C4-2B (cell line): ENCODE results near the gene TRPV4.

Experiments used
- ZFX ChIP-seq: fragments of 450-650 bp; IDR thresholded peaks from 2 replicates; pipeline ENCODE4 v1.6.1; 2017
- TF ChIP-seq, protein P1 (sequence below): fragments of 450-650 bp; conservative IDR thresholded peaks from 2 replicates; pipeline ENCODE4 v1.5.1; 2017; ENCODE audit warnings: mild to moderate bottlenecking

DNA sequence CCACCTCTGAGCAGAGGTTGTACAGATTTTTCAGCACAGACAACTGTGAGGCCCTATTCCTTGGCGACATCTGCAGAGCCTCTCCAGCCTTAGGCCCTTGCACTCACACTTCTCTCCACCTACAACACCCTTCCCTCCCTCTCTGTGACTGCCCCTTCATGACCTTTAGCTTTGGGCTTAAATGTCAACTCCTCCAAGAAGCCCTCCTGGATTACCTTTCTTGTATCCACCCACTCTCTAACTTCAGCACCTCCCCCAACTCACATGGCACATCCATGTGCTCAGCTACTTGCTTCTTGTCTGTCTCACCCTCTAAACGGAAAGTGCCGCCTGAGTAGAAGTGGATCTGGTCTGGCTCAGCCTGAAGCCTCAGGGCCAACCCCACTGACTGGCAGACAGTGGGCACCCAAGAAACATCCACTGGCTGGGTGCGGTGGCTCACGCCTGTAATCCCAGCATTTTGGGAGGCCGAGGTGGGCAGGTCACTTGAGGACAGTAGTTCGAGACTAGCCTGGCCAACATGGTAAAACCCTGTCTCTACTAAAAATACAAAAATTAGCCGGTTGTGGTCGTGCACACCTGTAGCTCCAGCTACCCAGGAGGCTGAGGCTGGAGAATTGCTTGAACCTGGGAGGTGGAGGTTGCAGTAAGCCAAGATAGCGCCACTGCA lies 22.1 kb downstream of the TRPV4 start:
- no peak for TF ChIP-seq ZFX
- TF ChIP-seq, protein P1, sequence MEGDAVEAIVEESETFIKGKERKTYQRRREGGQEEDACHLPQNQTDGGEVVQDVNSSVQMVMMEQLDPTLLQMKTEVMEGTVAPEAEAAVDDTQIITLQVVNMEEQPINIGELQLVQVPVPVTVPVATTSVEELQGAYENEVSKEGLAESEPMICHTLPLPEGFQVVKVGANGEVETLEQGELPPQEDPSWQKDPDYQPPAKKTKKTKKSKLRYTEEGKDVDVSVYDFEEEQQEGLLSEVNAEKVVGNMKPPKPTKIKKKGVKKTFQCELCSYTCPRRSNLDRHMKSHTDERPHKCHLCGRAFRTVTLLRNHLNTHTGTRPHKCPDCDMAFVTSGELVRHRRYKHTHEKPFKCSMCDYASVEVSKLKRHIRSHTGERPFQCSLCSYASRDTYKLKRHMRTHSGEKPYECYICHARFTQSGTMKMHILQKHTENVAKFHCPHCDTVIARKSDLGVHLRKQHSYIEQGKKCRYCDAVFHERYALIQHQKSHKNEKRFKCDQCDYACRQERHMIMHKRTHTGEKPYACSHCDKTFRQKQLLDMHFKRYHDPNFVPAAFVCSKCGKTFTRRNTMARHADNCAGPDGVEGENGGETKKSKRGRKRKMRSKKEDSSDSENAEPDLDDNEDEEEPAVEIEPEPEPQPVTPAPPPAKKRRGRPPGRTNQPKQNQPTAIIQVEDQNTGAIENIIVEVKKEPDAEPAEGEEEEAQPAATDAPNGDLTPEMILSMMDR: no peak
